GM18520 (cell line): ENCODE results near the gene PRSS1.
"Not testable (repeated sequence)": the region's sequence is repeated elsewhere in the genome, so short reads cannot be mapped to it uniquely, and the experiment has no call there.

Source experiments
- ATAC-seq: cut with Tn5 transposase; IDR thresholded peaks from one replicate; pipeline ENCODE4 v1.9.1; 2021; ENCODE audit not compliant: unreplicated experiment

Gene PRSS1

DNA sequence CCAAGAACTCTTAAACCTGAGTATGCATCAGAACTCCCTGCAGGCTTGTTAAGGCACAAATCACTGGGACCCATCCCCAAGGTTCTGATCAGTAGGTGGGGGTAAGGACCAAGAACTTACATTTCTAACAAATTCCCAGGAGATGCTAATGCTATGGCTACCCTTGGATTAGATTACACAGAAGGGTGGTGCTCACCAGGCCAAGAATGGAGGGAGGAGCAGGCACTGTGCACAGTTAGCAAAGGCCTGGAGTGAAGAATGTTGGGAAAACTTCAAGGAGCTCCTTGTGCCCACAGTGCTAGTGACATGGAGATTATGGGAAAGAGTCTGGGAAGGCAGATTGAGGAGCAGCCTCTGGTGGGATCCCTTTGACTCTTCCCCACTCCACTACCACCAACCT is 23.4 kb downstream of the PRSS1 start:
- no peak for ATAC-seq

- no peak for ATAC-seq
Measured at GRCh38 chr7:142773230-142773629, 24.0 kb downstream of the PRSS1 start.

GRCh38 chr7:142773937-142774744 is 24.9 kb downstream of the PRSS1 start:
- ATAC-seq = no peak

GRCh38 chr7:142774826-142775225 is 25.6 kb downstream of the PRSS1 start:
- ATAC-seq = no peak

DNA sequence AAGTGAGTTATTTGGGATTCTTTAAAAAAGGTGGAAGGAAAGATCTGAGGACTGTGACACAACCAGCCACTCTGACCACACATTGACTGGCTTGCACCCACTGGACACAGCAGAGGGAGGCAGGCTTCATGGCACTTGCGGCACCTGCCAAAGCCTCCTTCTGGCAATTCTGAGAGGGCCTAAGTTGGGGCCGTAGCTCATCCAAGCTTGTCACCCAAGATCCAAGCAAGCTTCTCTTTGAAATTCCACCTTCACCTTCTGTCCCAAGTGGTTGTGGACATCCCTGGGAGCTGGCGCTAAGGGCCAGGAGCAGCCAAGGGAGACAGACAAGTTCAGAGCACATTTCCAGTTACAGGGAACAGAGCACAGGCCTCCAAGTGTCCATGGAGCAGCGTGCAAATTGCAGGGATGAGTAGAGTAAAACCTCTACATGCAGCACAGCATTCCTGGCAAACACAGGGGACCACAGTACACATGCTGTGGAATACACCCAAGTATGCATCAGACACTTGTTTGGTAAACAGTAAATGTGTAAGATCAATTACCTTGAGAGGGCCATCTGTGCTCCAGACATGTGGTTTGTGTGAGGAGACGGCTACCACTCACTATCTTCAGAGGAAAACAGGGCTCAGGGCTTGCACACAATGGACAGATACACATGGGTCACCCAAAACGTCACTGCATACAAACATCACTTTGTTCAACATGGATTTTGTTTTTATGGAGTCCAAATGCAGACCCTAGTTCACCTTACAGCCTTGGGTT is 26.3 kb downstream of the PRSS1 start:
- ATAC-seq = not testable (repeated sequence)

GRCh38 chr7:142776206-142776844 is 27.1 kb downstream of the PRSS1 start:
- no peak for ATAC-seq

- ATAC-seq = not testable (repeated sequence)
Measured at GRCh38 chr7:142776845-142777225, 27.6 kb downstream of the PRSS1 start.

DNA sequence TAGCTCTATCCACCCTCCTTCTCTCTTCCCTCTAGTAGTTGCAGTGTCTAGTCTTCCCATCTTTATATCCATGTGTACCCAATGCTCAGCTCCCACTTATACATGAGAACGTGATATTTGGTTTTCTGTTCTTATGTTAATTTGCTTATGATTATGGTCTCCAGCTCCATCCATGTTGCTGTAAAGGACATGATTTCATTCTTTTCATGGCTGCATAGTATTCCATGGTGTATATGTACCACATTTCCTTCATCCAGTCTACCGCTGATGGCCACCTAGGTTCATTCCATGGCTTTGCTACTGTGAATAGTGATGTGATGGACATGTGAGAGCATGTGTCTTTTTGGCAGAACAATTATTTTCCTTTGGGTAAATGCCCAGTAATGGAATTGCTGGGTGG is 28.0 kb downstream of the PRSS1 start:
- ATAC-seq = no peak

DNA sequence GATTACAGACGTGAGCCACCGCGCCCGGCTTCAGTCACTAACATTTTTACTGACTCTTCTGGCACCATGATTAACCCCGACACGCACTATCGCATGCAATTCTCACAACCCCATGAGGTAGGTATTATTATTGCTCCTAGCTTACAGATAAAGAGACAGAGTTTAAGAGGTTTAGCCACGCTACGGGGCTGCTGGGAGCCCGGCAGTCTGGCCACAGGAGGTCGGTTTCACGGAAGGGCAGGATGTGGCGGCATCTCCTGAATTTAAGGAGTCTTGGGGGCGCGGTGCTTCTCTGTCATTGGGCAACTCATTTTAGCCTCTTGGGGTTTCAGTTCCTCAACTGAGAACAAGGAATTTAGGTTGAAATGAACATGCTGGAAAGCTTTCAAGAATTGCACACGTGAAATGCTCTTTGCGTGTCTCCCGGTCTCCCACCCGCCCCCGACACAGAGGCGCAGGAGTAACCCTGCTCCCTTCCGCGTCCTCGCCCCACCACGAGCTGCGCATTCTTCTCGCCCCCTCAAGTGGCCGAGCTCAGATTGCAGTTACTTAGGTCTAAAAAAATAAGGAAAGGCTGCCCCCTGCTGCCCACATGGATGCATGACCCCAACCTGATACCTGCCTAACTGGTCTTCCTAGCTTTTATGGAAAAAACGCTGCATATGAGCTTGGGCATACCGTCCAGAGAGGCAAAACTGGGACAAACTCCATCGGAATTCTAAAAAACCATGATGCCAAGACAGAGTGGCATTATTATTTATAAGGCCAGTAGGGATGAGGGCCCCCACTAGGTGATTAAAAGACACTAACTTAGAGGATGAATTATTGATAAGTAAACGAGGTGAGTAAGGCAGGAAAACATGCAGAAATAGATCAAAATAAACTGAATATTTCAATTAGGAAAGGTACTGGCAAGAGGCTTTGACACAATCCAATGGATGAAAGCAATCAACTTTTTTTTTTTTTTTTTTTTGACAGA is 33.9 kb downstream of the PRSS1 start:
- ATAC-seq = peak; percentile 82

DNA sequence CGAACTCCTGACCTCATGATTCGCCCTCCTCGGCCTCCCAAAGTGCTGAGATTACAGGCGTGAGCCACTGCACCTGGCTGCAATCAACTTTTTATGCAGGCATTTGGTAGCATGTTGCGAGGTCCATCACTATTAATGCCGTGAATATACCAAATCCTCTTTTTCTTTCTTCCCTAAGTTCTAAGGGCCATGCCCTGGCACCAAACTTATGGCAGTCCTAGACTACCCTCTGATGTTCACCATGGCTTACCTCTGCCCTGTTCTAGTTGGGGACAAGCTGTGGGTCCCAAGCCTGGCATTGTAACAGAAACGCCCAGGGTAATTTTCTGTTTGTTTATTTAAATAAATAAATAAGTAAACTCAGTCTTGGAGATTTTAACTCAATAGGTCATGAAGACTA is 34.8 kb downstream of the PRSS1 start:
- no peak for ATAC-seq

DNA sequence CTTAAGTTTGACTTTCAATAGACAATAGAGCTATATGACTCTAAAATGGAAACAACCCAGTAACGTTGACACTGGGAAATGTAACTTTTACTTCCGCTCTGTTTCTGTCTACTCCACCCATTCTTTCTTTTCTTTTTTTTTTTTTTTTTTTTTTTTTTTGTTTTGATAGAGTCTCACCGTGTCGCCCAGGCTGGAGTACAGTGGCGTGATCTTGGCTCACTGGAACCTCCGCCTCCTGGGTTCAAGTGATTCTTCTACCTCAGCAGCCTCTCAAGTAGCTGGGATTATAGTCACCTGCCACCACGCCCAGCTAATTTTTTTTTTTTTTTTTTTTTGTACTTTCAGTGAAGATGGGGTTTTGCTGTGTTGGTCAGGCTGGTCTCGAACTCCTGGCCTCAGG is 35.4 kb downstream of the PRSS1 start:
- no peak for ATAC-seq

GRCh38 chr7:142785841-142786250 is 36.6 kb downstream of the PRSS1 start:
- no peak for ATAC-seq

DNA sequence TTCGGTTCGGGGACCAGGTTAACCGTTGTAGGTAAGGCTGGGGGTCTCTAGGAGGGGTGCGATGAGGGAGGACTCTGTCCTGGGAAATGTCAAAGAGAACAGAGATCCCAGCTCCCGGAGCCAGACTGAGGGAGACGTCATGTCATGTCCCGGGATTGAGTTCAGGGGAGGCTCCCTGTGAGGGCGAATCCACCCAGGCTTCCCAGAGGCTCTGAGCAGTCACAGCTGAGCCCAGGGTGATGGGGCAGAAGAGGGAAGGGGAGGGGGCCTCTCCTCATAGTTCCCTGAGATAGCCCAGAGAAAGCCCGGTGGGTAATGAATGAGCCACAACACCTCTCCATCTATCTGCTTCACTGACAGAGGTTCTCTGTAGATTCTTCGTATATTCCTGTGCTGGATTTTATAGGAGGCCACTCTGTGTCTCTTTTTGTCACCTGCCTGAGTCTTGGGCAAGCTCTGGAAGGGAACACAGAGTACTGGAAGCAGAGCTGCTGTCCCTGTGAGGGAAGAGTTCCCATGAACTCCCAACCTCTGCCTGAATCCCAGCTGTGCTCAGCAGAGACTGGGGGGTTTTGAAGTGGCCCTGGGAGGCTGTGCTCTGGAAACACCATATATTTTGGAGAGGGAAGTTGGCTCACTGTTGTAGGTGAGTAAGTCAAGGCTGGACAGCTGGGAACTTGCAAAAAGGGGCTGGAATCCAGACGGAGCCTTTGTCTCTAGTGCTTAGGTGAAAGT is 37.9 kb downstream of the PRSS1 start:
- no peak for ATAC-seq

DNA sequence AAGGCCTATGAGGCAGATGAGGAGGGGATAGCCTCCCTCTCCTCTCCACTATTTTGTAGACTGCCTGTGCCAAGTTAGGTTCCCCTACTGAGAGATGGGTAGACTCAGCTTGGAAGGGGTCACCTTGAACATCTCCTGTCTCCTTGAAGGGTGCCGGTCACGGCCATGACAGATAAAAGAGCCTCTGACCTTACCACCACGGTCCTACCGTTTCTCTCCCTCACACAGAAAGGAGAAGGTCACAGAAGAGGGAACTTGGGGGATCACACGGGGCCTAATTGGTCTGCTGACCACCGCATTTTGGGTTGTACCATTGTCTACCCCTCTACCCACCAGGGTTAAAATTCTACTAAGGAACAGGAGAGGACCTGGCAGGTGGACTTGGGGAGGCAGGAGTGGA is 38.5 kb downstream of the PRSS1 start:
- ATAC-seq = no peak

DNA sequence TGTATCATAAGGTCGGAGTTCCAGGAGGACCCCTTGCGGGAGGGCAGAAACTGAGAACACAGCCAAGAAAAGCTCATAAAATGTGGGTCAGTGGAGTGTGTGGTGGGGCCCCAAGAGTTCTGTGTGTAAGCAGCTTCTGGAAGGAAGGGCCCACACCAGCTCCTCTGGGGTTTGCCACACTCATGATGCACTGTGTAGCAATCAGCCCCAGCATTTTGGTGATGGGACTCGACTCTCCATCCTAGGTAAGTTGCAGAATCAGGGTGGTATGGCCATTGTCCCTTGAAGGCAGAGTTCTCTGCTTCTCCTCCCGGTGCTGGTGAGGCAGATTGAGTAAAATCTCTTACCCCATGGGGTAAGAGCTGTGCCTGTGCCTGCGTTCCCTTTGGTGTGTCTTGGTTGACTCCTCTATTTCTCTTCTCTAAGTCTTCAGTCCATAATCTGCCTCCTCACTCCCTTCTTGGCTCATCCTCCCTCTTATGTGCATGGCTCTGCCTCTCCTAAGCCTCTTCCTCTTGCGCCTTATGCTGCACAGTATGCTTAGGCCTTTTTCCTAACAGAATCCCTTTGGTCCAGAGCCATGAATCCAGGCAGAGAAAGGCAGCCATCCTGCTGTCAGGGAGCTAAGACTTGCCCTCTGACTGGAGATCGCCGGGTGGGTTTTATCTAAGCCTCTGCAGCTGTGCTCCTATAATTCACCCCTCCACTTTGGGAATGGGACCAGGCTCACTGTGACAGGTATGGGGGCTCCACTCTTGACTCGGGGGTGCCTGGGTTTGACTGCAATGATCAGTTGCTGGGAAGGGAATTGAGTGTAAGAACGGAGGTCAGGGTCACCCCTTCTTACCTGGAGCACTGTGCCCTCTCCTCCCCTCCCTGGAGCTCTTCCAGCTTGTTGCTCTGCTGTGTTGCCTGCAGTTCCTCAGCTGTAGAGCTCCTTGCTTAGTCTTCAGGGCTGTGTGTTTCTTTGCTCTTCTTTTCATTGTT is 39.3 kb downstream of the PRSS1 start:
- ATAC-seq = no peak

DNA sequence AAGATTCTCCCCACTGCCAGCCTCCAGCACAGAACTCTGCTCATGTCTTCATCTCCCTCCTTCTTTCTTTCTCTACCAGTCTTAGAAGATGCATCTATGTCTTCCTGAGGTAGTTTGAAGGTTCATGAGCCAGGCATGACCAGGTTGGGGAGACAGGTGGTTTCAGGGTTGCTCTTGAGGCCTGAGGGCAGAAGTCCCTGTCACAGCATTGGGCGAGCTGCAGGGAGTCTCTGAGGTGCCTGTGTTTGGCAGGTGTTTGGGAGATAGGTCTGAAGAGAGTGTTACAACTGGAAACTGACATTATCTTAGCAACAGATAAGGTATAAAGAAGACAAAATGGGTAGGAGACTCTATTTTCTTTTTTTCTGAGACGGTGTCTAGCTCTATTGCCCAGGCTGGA is 40.2 kb downstream of the PRSS1 start:
- ATAC-seq = no peak

GRCh38 chr7:142790056-142790455 is 40.8 kb downstream of the PRSS1 start:
- no peak for ATAC-seq

DNA sequence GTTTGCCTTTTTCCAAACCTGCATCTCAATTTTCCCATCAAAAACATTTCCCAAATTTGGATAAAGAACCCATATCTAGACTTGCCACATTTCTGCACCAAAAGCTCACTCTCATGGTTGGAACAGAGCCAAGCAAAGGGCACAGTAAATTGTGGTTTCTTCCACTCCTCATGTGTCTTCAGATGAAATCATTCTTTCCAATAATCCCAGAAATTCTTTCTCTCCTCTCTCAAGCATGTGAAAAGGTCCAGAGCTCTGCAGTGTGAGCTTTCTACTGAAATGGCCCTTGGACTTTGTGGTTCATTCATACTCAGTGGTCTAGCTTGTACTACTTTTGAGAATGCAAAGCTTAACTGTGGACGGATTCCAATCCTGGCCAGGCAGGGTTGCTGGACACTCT is 41.3 kb downstream of the PRSS1 start:
- no peak for ATAC-seq

GRCh38 chr7:142791502-142791901 is 42.2 kb downstream of the PRSS1 start:
- no peak for ATAC-seq
